Ascending aorta (tissue), 2 donors: ENCODE data around the gene FADS3. TPM values are rescaled to one million over a fixed set of nuclear protein-coding genes. Genes with fewer than 3 reads are reported as not detected.

Source experiments
- DNase-seq, 2 donors: peaks; one replicate each; pipeline ENCODE4 v3.0.0-alpha.2; 2019; ENCODE audit warnings: low spot score in 2 of 2
- H3K27ac ChIP-seq, 2 donors: fragments of 200-600 bp; sonication (generic); one replicate each; pipeline ENCODE4 v1.5.1; 2016 to 2017; ENCODE audit warnings: mild to moderate bottlenecking in 1 of 2
- H3K27me3 ChIP-seq: fragments of 200-600 bp; sonication (generic); one replicate; pipeline ENCODE4 v1.5.1; 2017
- H3K36me3 ChIP-seq, 2 donors: fragments of 200-600 bp; sonication (generic); one replicate each; pipeline ENCODE4 v1.5.1; 2016
- H3K4me1 ChIP-seq, 2 donors: fragments of 200-600 bp; sonication (generic); one replicate each; pipeline ENCODE4 v1.5.1; 2016 to 2017; ENCODE audit warnings: mild to moderate bottlenecking in 1 of 2
- H3K4me3 ChIP-seq, 2 donors: fragments of 200-600 bp; sonication (generic); one replicate each; pipeline ENCODE4 v1.5.1; 2016 to 2017; ENCODE audit warnings: mild to moderate bottlenecking in 1 of 2
- H3K9me3 ChIP-seq, 2 donors: fragments of 200-600 bp; sonication (generic); one replicate each; pipeline ENCODE4 v1.5.1; 2016
- intact Hi-C: fragments of 100-400 bp; cut with DNase I; formaldehyde crosslinking; loops from one replicate; pipeline ENCODE4 v1.15.1; 2023
- total RNA-seq: library from RNA; depleted of rRNA; stranded (reverse); fragments of >200 nt; gene quantifications from one replicate; pipeline ENCODE4 v1.1.0, GENCODE V29; 2016
- TF ChIP-seq, protein P1 (sequence below), 3 experiments: fragments of 200-600 bp in 2 of 3; fragments of 450-650 bp in 1 of 3; sonication (generic) in 2 of 3; IDR thresholded peaks; one replicate each; pipeline ENCODE4 v1.5.1; 2016 to 2019; ENCODE audit warnings: antibody characterized with exemption in 3 of 3, mild to moderate bottlenecking in 1 of 3, moderate library complexity in 1 of 3

Gene FADS3
- total RNA-seq, 1 donor from 2014 or later, result 191 TPM

DNA sequence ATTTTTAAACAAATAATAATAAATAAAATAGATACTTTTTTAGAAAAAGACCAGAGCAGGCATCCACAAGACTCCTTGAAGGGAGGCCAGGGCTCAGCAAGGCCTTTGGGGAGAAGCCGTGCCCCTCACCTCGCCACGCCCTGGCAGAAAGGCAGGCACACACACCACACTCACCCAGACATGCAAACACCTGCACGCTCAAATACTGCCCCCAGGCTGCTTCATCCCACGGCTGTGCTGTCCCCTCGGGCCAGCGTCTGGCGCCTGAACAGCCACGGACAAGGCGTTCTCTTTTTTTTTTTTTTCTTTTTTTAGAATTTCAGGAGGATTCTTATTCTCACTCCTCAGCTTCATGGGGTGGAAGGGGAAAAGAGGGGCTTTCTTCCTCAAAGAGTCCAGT lies 1.5 kb downstream of the FADS3 start:
- Histone ChIP-seq H3K4me1 (peaks cover 25 to 44% of the 10 kb centered on the region in 2 donors), H3K27ac (peak overlapping the region; percentile 90 to 98), H3K36me3 (peaks cover 0 to 4% of the 10 kb centered on the region in 2 donors), H3K4me3 (peak overlapping the region; percentile 99), H3K9me3 (no peaks in the 10 kb centered on the region), H3K27me3 (no peaks in the 10 kb centered on the region)
- intact Hi-C loops, result loop anchor here (1.0 to 2.0 kb wide), 3 partner anchors 62 to 215 kb away; partner anchors contain the start of gene FADS2
- DNase-seq, result no peak
- TF ChIP-seq, protein P1, sequence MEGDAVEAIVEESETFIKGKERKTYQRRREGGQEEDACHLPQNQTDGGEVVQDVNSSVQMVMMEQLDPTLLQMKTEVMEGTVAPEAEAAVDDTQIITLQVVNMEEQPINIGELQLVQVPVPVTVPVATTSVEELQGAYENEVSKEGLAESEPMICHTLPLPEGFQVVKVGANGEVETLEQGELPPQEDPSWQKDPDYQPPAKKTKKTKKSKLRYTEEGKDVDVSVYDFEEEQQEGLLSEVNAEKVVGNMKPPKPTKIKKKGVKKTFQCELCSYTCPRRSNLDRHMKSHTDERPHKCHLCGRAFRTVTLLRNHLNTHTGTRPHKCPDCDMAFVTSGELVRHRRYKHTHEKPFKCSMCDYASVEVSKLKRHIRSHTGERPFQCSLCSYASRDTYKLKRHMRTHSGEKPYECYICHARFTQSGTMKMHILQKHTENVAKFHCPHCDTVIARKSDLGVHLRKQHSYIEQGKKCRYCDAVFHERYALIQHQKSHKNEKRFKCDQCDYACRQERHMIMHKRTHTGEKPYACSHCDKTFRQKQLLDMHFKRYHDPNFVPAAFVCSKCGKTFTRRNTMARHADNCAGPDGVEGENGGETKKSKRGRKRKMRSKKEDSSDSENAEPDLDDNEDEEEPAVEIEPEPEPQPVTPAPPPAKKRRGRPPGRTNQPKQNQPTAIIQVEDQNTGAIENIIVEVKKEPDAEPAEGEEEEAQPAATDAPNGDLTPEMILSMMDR (IDR thresholded peaks at IDR 0.05), result peak in 1 of 3 experiments; percentile 29

DNA sequence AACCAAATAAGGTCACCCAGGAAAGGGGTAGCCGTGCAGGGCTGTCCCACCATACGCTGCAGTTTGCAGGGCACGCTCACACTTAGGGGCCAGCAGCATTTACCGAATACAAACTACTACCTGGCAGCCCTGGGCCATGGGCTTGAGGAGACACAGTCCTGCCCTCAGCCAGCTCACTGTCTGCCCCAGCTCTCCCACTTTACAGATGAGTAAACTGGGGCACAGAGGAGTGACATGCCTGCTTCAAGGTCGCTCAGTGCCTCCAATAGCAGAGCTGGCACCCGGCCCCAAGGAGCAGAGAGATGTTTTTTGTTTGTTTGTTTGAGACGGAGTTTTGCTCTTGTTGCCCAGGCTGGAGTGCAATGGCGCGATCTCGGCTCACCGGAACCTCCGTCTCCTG lies 2.8 kb downstream of the FADS3 start:
- H3K4me3 ChIP-seq, result peak overlapping the region; percentile 17 to 99
- H3K36me3 ChIP-seq, result peaks cover 0 to 5% of the 10 kb centered on the region in 2 donors
- no peaks in the 10 kb centered on the region for H3K27me3 ChIP-seq
- peaks cover 25 to 44% of the 10 kb centered on the region in 2 donors for H3K4me1 ChIP-seq
- no peak for DNase-seq
- H3K27ac ChIP-seq, result peak overlapping the region; percentile 90 to 98
- TF ChIP-seq, protein P1 (IDR thresholded peaks at IDR 0.05), result no peak
- intact Hi-C loops, result loop anchor here (1.0 kb wide), 2 partner anchors 17 to 73 kb away; no protein-coding TSS in a partner anchor
- H3K9me3 ChIP-seq, result no peaks in the 10 kb centered on the region

DNA sequence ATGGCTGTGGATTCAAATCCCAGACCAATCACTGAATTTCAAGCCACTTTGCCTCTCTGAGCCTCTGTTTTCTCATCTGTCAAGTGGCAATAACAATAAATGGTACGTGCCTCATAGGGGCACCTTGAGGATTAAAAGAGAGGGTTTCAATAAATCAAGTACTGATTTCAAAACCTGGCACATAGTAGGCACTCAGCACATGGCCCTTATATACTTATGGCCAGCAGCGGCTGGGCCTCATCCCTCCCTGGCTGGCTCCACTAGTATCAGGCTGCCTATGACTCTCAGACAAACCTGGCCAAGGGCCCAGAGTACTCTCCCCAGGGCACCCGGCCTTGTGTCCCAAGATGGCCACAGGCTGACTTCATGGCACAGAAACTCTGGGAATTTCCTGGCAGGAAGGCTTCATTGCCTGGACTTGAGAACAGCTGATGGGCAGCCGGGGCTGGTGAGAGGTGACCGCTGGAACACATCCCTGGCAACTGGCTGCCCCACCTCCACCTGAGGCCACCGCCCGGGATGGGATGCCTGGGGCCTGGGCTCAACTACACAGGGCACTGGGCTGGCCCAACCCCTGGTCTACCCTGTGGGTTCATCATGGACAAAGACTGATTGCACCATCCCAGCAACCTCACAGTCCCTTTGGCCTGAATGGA lies 3.4 kb downstream of the FADS3 start:
- TF ChIP-seq, protein P1 (IDR thresholded peaks at IDR 0.05), result no peak
- intact Hi-C loops, result loop anchor here (1.0 kb wide), 2 partner anchors 17 to 73 kb away; no protein-coding TSS in a partner anchor
- peak overlapping the region; percentile 8 to 99 for H3K4me3 ChIP-seq
- peak overlapping the region; percentile 90 to 98 for H3K27ac ChIP-seq
- peaks cover 25 to 44% of the 10 kb centered on the region in 2 donors for H3K4me1 ChIP-seq
- peaks cover 0 to 5% of the 10 kb centered on the region in 2 donors for H3K36me3 ChIP-seq
- no peaks in the 10 kb centered on the region for H3K27me3 ChIP-seq
- DNase-seq, result peak; percentile 90 to 98
- no peaks in the 10 kb centered on the region for H3K9me3 ChIP-seq

DNA sequence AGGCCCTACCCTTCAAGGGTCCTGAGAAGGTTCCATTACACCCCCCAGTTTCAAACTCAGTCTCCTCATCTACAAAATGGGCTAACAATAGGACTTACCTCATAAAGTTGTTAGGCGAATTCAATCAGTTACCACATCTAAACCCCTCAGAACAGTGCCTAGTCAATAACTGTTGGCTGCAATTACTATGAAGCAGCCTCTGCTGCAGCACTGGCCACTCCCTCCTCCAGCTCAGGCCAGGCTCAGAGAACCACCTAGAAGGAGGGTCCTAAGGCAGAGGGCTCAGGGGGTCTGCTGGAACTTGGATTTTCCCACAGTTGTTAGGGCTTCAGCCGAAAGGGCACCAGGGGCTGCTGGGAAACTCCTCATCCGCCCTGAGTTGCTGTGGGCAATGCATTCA lies 4.7 kb downstream of the FADS3 start:
- Histone ChIP-seq H3K9me3 (no peaks in the 10 kb centered on the region), H3K4me1 (peaks cover 20 to 50% of the 10 kb centered on the region in 2 donors), H3K27me3 (no peaks in the 10 kb centered on the region), H3K27ac (peak overlapping the region; percentile 90 to 98), H3K4me3 (no peak overlapping the region), H3K36me3 (peaks cover 0 to 5% of the 10 kb centered on the region in 2 donors)
- no peak for DNase-seq
- TF ChIP-seq, protein P1 (IDR thresholded peaks at IDR 0.05), result no peak
- intact Hi-C loops, result no loop called here

DNA sequence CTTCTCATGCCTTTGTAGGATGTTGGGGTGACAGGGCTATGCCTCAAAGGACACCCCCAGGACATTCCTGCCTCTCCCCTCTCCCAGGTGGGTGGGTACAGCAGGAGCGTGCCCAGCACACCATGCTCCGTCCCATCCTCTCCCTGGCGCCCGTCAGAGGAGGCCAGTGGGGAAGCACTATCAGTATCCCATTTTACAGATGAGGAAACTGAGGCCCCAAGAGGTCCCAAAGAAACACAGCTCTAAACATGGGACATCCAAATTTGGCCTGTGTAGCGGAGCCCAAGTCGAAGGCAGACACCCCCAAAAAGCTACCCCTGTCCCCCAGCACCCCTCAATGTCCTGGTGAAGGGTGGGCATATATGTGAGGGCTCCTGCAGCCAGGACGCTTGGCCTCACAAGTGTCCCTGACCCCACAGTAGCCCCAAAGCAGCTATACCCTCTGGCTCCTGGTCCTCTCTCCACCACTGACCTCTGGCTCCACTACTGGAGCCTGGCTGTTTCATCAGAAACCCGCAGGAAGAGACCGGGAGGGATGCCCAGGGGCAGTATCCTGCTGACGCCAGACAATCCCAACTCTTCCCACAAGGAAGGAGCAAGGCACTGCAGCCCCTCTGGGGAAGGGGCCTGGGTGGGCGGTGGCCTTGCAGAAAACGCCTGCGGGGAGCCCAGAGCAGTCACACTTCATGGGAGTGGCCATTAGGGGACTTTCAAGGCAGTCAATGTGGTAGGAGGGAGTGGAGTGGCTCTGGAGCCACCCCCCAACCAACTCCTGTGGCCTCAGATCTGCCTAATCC lies 5.4 kb downstream of the FADS3 start:
- TF ChIP-seq, protein P1 (IDR thresholded peaks at IDR 0.05), result no peak
- peaks cover 21 to 57% of the 10 kb centered on the region in 2 donors for H3K4me1 ChIP-seq
- H3K36me3 ChIP-seq, result peaks cover 0 to 5% of the 10 kb centered on the region in 2 donors
- H3K9me3 ChIP-seq, result no peaks in the 10 kb centered on the region
- H3K4me3 ChIP-seq, result no peak overlapping the region
- no peaks in the 10 kb centered on the region for H3K27me3 ChIP-seq
- intact Hi-C loops, result no loop called here
- DNase-seq, result no peak
- H3K27ac ChIP-seq, result no peak overlapping the region
